ENCODE data around the gene LDLRAD3.

- TF ChIP-seq EZH2 (IDR thresholded peaks at IDR 0.05; ENCODE audit: low read length, unreplicated experiment) (no peak), EZH2phosphoT487 (IDR thresholded peaks at IDR 0.05; ENCODE audit: borderline replicate concordance, low read length) (no peak)
- TF ChIP-seq, protein P1, sequence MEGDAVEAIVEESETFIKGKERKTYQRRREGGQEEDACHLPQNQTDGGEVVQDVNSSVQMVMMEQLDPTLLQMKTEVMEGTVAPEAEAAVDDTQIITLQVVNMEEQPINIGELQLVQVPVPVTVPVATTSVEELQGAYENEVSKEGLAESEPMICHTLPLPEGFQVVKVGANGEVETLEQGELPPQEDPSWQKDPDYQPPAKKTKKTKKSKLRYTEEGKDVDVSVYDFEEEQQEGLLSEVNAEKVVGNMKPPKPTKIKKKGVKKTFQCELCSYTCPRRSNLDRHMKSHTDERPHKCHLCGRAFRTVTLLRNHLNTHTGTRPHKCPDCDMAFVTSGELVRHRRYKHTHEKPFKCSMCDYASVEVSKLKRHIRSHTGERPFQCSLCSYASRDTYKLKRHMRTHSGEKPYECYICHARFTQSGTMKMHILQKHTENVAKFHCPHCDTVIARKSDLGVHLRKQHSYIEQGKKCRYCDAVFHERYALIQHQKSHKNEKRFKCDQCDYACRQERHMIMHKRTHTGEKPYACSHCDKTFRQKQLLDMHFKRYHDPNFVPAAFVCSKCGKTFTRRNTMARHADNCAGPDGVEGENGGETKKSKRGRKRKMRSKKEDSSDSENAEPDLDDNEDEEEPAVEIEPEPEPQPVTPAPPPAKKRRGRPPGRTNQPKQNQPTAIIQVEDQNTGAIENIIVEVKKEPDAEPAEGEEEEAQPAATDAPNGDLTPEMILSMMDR (conservative IDR thresholded peaks at IDR 0.05; ENCODE audit: low read depth, low read length): no peak
These were observed 31.2 kb downstream of the LDLRAD3 start for GRCh38 chr11:35974882-35975589.

Measured in PC-3 (cell line).